ENCODE measurements around the gene SLC24A3. TPM values are rescaled to one million over a fixed set of nuclear protein-coding genes. Genes with fewer than 3 reads are reported as not detected.

The SLC24A3 gene
- total RNA-seq, 4 donors from 2014 or later = 2.3 to 6.9 (median 5.4) TPM

GRCh38 chr20:19555726-19556125, 343.3 kb downstream of the SLC24A3 start:
- H3K4me3 ChIP-seq (ENCODE audit: low read depth, poor library complexity, severe bottlenecking) = no peak overlapping the region
- no peak for DNase-seq (ENCODE audit: low spot score in 2 of 2)
- intact Hi-C loops (cut with DNase I; ENCODE audit: low total_unique reads) = no loop called here
- TF ChIP-seq POLR2A (IDR thresholded peaks at IDR 0.05) (no peak), CTCF (IDR thresholded peaks at IDR 0.05) (no peak)

GRCh38 chr20:19557291-19557690, 344.8 kb downstream of the SLC24A3 start:
- intact Hi-C loops (cut with DNase I; ENCODE audit: low total_unique reads) = no loop called here
- no peak for DNase-seq (ENCODE audit: low spot score in 2 of 2)
- WGBS, 2 donors = 70 to 94% methylated on average over 1 of the region's 1 CpG
- H3K4me3 ChIP-seq (ENCODE audit: low read depth, poor library complexity, severe bottlenecking) = no peak overlapping the region
- TF ChIP-seq CTCF (IDR thresholded peaks at IDR 0.05) (no peak), POLR2A (IDR thresholded peaks at IDR 0.05) (no peak)

DNA sequence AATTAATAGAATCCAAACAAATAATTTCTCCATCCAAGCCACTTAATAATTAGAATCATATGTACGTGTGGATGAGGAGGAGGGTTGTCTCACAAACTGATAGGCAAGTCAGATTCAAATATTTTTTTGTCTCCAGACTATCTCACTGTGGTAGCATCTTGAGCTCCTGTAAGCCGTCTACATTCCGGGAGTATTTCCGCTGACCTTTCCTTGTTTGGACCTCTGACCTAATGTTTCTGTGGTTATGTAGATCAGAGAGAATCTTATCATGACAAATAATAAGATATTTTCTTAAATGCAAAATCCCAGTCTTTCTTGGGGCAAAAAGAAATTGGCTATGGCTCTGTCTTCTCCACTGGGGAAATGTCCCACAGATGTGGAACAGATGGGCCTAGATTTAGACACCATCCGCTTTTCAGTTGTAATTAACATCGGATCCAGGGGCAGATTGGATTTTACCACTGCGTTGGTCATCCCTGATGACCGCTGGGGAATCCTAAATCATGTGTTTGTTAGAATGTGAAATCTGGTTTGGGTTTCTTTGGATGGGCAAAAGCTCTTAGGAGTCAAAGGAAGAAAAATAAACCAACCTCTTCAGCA, 348.5 kb downstream of the SLC24A3 start:
- TF ChIP-seq POLR2A (IDR thresholded peaks at IDR 0.05) (no peak), CTCF (IDR thresholded peaks at IDR 0.05) (no peak)
- 60 to 61% methylated on average over 8 of the region's 8 CpGs for WGBS, 2 donors
- H3K4me3 ChIP-seq (ENCODE audit: low read depth, poor library complexity, severe bottlenecking) = no peak overlapping the region
- no peak for DNase-seq (ENCODE audit: low spot score in 2 of 2)
- intact Hi-C loops (cut with DNase I; ENCODE audit: low total_unique reads) = no loop called here

- WGBS, 2 donors = 77 to 90% methylated on average over 4 of the region's 4 CpGs
- no peak for TF ChIP-seq POLR2A (IDR thresholded peaks at IDR 0.05)
- no peak for TF ChIP-seq CTCF (IDR thresholded peaks at IDR 0.05)
- no peak overlapping the region for H3K4me3 ChIP-seq (ENCODE audit: low read depth, poor library complexity, severe bottlenecking)
- intact Hi-C loops (cut with DNase I; ENCODE audit: low total_unique reads) = no loop called here
- no peak for DNase-seq (ENCODE audit: low spot score in 2 of 2)
Observed at GRCh38 chr20:19562426-19562825, 350.0 kb downstream of the SLC24A3 start.

- no peak for DNase-seq (ENCODE audit: low spot score in 2 of 2)
- intact Hi-C loops (cut with DNase I; ENCODE audit: low total_unique reads) = no loop called here
- 93 to 98% methylated on average over 3 of the region's 3 CpGs for WGBS, 2 donors
- TF ChIP-seq CTCF (IDR thresholded peaks at IDR 0.05) (no peak), POLR2A (IDR thresholded peaks at IDR 0.05) (no peak)
- H3K4me3 ChIP-seq (ENCODE audit: low read depth, poor library complexity, severe bottlenecking) = no peak overlapping the region
Observed at GRCh38 chr20:19564261-19564660, 351.8 kb downstream of the SLC24A3 start.

- no peak for DNase-seq (ENCODE audit: low spot score in 2 of 2)
- intact Hi-C loops (cut with DNase I; ENCODE audit: low total_unique reads) = no loop called here
- WGBS, 2 donors = 77 to 83% methylated on average over 2 of the region's 2 CpGs
- no peak overlapping the region for H3K4me3 ChIP-seq (ENCODE audit: low read depth, poor library complexity, severe bottlenecking)
- TF ChIP-seq POLR2A (IDR thresholded peaks at IDR 0.05) (no peak), CTCF (IDR thresholded peaks at IDR 0.05) (no peak)
Observed at GRCh38 chr20:19565736-19566135, 353.3 kb downstream of the SLC24A3 start.
